ENCODE data around the gene BTBD2.

Gene BTBD2

GRCh38 chr19:1987197-1988187, 28.0 kb downstream of the BTBD2 start:
- no peak for TF ChIP-seq CTCF (IDR thresholded peaks at IDR 0.05; ENCODE audit: low read depth, low read length)
- no peak for DNase-seq (ENCODE audit: low read depth in 2 of 2)

GRCh38 chr19:1986357-1987162, 29.0 kb downstream of the BTBD2 start:
- no peak for DNase-seq (ENCODE audit: low read depth in 2 of 2)
- no peak overlapping the region for H3K4me3 ChIP-seq (replicated peaks in 1 of 2; ENCODE audit: low read depth in 2 of 2, low read length in 2 of 2)
- no peak for TF ChIP-seq CTCF (IDR thresholded peaks at IDR 0.05; ENCODE audit: low read depth, low read length)

More at GRCh38 chr19:1987197-1988187, 28.0 kb downstream of the BTBD2 start:
- no peak overlapping the region for H3K4me3 ChIP-seq (replicated peaks in 1 of 2; ENCODE audit: low read depth in 2 of 2, low read length in 2 of 2)

GRCh38 chr19:1985588-1986356, 29.7 kb downstream of the BTBD2 start:
- no peak overlapping the region for H3K4me3 ChIP-seq (replicated peaks in 1 of 2; ENCODE audit: low read depth in 2 of 2, low read length in 2 of 2)
- TF ChIP-seq CTCF (IDR thresholded peaks at IDR 0.05; ENCODE audit: low read depth, low read length), result no peak

GRCh38 chr19:1984357-1984756, 31.2 kb downstream of the BTBD2 start:
- no peak for DNase-seq (ENCODE audit: low read depth in 2 of 2)
- TF ChIP-seq CTCF (IDR thresholded peaks at IDR 0.05; ENCODE audit: low read depth, low read length), result no peak
- no peak overlapping the region for H3K4me3 ChIP-seq (replicated peaks in 1 of 2; ENCODE audit: low read depth in 2 of 2, low read length in 2 of 2)

More at GRCh38 chr19:1985588-1986356, 29.7 kb downstream of the BTBD2 start:
- DNase-seq (ENCODE audit: low read depth in 2 of 2), result no peak

GRCh38 chr19:1981253-1981652, 34.3 kb downstream of the BTBD2 start:
- no peak overlapping the region for H3K4me3 ChIP-seq (replicated peaks in 1 of 2; ENCODE audit: low read depth in 2 of 2, low read length in 2 of 2)
- DNase-seq (ENCODE audit: low read depth in 2 of 2), result no peak
- TF ChIP-seq CTCF (IDR thresholded peaks at IDR 0.05; ENCODE audit: low read depth, low read length), result no peak

- DNase-seq (ENCODE audit: low read depth in 2 of 2), result no peak
- no peak for TF ChIP-seq CTCF (IDR thresholded peaks at IDR 0.05; ENCODE audit: low read depth, low read length)
These were observed 34.7 kb downstream of the BTBD2 start for GRCh38 chr19:1980809-1981181.

More at GRCh38 chr19:1980809-1981181, 34.7 kb downstream of the BTBD2 start:
- no peak overlapping the region for H3K4me3 ChIP-seq (replicated peaks in 1 of 2; ENCODE audit: low read depth in 2 of 2, low read length in 2 of 2)
